Measurements from ENCODE around the gene MYH10. TPM values are rescaled to one million over a fixed set of nuclear protein-coding genes. Genes with fewer than 3 reads are reported as not detected.
"Not testable (repeated sequence)": the region's sequence is repeated elsewhere in the genome, so short reads cannot be mapped to it uniquely, and the experiment has no call there.

Gene MYH10
- total RNA-seq, 1 donor from 2014 or later: 274 TPM

- DNase-seq (ENCODE audit: low read depth in 2 of 2): no peak
Observed at GRCh38 chr17:8557176-8557806, 73.2 kb downstream of the MYH10 start.

DNA sequence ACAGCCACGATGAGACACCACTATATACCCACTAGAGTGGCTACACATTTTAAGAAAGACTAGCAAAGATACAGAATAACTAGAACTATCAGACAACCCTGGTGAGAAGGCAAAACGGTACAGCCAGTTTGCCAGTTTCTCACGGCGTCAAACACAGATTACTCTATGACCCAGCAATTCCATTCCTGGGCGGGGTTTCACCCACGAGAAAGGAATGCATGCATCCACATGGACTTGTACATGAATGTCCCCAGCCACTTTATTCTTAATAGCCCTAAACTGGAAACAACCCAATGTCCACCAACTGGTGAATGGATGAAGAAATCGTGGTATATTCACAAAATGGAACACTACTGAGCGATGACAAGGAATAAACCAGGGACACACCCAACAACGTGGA lies 74.5 kb downstream of the MYH10 start:
- DNase-seq (ENCODE audit: low read depth in 2 of 2): no peak

DNA sequence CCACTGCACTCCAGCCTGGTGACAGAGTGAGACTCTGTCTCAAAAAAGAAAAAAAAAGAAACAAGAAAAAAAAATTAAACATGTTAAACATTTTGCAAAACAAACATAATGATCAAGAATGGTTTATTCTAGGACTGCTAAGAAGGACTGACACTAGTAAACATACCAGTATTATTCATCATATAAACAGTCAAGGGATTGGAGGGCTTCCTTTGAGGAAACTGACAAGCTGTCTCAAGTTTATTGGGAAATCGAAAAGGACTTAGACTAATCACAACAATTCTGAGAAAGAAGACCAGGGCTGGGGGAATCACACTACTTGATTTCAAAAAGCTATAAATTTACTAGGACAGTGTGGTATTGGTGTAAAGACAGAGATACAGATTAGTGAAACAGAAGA lies 75.5 kb downstream of the MYH10 start:
- DNase-seq (ENCODE audit: low read depth in 2 of 2): no peak

GRCh38 chr17:8552577-8553320 lies 77.8 kb downstream of the MYH10 start:
- no peak for DNase-seq (ENCODE audit: low read depth in 2 of 2)

DNA sequence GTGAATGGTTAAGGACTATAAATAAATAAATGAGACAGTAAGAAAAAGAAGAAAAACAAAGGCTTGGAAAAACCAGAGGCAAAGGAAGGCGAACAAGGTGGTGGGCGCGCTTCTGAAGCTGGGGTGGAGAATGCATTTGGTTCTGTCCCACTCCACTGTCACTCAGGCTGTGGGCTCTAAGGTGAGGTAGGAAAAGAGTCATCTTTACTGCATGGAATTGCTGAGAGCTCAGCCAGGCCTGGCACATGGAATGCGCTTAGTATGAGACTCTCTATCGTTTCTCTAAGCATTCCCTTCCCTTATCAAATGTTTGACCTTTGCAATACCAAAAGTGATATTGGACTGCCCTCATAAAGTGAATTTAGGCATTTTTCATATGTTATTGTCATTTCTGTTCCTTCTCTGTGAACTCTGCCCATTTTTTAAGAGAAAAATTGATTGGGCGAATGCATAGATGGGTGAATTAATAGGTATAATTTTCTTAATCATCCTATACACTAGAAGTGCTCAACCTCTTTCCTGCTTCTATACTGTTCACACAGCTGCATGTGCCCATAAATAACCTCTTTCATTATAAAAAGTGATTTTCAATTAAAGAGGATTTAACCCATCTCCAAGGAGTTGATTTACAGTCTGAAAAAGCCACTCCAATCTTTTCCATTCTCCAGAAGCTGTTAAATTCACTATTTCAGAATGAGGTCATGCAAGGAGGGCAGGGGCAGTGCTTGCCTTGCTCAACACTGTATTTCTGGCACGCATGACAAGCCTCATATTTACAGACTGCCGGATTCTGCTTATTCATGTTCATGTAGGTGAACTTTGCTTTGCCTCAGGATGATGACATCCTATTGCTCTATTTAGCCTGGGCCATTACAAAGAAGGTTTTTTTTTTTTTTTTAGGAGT lies 87.7 kb downstream of the MYH10 start:
- no peak for DNase-seq (ENCODE audit: low read depth in 2 of 2)

- not testable (repeated sequence) for DNase-seq (ENCODE audit: low read depth in 2 of 2)
Observed at GRCh38 chr17:8539976-8540375, 90.5 kb downstream of the MYH10 start.

- DNase-seq (ENCODE audit: low read depth in 2 of 2): no peak
Observed at GRCh38 chr17:8537734-8538133, 92.8 kb downstream of the MYH10 start.

GRCh38 chr17:8534498-8535188 lies 95.9 kb downstream of the MYH10 start:
- no peak for DNase-seq (ENCODE audit: low read depth in 2 of 2)

- no peak for DNase-seq (ENCODE audit: low read depth in 2 of 2)
Observed at GRCh38 chr17:8532021-8532420, 98.5 kb downstream of the MYH10 start.

- DNase-seq (ENCODE audit: low read depth in 2 of 2): peak; percentile 6 to 9
Observed at GRCh38 chr17:8522577-8522976, 107.9 kb downstream of the MYH10 start.

DNA sequence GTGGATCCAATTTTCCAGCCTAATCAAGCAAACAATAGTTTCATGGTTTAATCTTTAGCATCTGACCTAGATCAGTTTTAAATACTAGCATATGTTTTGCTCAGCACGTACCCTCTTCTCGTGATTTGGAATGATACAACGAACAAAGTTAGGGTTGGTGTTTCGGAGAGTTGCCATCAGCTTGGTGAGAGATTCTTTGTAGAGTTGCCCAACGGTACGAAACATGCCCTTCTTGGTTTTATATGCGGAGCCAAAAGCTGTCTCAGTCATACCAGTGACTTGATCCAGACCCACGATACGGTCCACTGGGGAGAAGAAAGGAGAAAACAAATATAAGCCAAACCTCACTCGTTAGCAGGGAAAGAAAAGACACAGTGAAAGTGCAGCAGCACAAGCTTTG lies 109.5 kb downstream of the MYH10 start:
- no peak for DNase-seq (ENCODE audit: low read depth in 2 of 2)

DNA sequence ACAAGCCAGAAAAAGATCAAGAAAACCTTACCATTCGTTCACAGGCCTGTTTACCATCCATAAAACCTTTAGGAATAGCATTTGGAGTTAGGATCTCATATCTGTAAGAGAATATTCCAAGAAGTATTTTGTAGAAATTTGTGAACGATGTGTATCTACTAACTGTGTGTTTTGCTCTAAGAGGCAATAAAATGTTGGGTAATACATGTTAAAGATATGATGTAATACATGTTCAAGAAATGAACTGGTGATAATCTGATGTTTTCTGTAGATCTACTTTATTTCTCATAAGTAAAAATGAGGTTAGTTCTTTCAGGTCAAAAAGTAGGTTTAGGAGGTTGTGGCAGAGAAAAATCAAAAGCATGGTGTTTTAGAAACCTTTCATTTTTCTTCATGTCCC lies 111.7 kb downstream of the MYH10 start:
- no peak for DNase-seq (ENCODE audit: low read depth in 2 of 2)

GRCh38 chr17:8518326-8518725 lies 112.2 kb downstream of the MYH10 start:
- no peak for DNase-seq (ENCODE audit: low read depth in 2 of 2)

DNA sequence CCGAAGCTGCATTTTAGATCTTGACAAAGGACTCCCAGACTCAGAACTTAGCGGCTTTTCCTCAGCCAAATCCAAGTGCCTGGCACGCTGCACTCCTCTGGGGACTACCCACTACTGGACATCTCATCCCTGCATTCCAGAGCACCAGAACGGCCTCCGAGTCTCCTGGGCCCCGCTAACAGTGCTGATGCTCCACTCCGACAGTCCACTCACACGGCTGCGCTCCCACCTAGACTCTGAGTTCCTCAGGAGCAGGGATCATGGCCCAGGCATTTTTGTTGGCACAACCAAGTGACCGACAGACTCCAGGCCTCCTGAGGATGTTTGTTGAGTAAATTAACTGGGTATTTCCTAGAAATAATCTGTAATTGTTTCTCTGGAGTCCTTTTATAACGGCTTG lies 115.7 kb downstream of the MYH10 start:
- DNase-seq (ENCODE audit: low read depth in 2 of 2): no peak

DNA sequence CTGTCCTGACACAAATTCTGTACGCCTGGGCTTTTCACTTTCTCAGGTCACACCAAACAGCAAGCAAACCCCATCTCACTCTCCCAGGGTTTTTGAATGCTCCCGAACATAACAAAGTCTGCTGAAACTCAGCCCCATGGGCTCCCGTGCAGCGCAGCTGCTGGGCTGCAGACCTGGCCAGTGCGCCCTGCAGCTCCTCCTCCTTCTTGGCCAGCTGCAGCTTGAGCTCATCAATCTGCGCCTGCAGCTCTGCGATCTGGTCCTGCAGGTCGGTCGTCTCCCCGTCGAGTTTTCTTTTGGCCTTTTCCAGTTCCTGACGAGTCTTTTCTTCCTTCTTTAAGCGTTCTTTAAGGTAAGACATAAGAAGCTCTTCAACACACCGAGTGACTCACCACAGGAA lies 124.4 kb downstream of the MYH10 start:
- no peak for DNase-seq (ENCODE audit: low read depth in 2 of 2)

DNA sequence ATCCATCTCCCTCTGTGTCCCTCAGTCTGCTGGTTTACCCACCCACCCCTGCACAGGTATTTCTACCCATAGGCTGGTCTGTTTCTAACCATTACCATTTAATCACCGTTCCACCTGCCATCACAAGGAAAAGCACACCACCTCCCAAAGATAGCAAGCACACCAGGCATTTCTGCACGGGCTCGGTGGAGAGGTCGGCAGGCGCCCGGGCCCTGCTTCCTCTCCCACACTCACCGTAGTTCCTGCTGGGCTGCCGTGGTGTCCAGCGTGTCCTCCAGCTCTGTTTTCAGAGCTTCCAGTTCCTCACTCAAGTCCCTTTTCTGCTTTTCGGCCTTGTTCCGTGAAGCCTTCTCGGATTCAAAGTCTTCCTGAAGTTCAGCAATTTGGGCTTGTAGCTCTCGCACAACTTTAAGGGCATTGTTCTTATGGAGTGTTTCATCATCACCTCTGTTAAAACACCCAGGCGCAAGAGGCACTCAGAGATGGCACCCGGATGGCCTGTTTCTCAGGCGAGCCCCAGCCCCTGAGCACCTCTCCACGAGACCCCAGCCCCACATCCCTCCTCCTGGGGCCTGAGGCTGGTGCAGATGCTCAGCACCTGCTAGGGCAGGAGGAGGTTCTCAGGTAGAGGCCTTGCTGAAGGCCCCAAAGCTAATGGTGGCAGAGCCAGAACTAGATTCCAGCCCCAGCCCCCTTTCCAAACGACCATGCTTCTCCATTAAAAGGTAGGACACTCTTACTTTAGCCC lies 125.9 kb downstream of the MYH10 start:
- no peak for DNase-seq (ENCODE audit: low read depth in 2 of 2)

- DNase-seq (ENCODE audit: low read depth in 2 of 2): no peak
Observed at GRCh38 chr17:8503807-8504206, 126.7 kb downstream of the MYH10 start.

- DNase-seq (ENCODE audit: low read depth in 2 of 2): peak; percentile 14 to 66
Observed at GRCh38 chr17:8503368-8503767, 127.2 kb downstream of the MYH10 start.

DNA sequence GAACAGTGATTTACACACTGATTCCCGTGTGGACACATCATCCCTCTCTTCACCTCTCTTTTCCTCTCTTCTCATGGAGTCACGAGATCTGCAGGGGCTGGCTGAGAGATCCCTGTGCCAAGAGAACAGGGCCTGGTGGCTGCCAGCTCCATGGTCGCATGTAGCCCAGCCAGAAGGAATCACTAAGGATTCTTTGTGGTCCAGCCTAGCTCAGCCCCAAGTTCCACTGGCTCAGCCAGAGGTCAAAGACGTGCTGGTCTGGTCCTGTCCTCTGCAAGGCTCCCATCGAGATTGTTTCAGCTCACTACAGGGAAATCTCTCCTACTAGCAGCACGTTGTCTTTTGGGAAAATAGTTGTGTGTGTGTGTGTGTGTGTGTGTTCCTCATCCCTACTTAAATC lies 128.4 kb downstream of the MYH10 start:
- no peak for DNase-seq (ENCODE audit: low read depth in 2 of 2)

- no peak for DNase-seq (ENCODE audit: low read depth in 2 of 2)
Observed at GRCh38 chr17:8500609-8501008, 129.9 kb downstream of the MYH10 start.

DNA sequence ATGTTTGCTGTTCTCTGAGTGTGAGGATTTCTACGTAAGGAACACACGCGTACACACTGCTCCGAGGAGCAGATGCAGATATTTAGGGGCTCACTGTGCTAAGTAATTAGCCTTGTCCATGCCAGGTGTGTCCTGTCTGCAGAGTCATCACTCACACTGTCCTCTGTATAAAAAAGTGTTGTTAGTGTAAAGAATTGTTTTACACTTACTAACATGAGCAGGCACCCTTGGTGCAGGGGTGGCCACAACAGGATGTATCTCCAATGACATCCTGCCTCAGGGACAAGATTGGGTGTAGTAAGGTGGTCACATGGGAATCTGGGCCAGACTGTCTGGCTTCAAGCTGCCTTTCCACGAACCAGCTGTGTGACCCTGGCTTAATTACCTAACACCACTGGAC lies 130.9 kb downstream of the MYH10 start:
- DNase-seq (ENCODE audit: low read depth in 2 of 2): no peak
